ENCODE measurements around the gene RIN2. TPM values are rescaled to one million over a fixed set of nuclear protein-coding genes. Genes with fewer than 3 reads are reported as not detected.

Gene RIN2
- polyA plus RNA-seq, 3 donors: 38.5 to 43.3 (median 42.9) TPM

DNA sequence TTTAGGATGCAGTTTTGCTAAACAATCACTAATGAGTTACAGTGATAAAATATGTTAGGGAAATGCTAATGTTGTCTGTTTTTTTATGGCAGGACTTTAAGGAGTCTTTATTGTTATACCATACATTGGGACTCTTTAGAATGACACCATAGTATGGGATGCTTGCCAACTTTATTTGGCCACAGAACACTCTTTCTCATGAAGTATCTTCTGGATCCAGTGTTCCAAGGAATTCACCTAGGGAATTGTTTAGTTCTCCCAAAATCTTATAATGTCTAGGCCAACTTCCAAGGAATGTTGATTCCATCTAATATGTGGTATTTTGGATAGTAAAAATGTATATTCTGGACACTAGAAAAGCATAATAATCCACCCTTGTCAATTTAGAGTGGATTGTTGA, 3.3 kb downstream of the RIN2 start:
- DNase-seq: no peak

- no peak for DNase-seq
Measured at GRCh38 chr20:19761841-19762240, 3.8 kb downstream of the RIN2 start.

- no peak for DNase-seq
Measured at GRCh38 chr20:19764207-19764606, 6.1 kb downstream of the RIN2 start.

DNA sequence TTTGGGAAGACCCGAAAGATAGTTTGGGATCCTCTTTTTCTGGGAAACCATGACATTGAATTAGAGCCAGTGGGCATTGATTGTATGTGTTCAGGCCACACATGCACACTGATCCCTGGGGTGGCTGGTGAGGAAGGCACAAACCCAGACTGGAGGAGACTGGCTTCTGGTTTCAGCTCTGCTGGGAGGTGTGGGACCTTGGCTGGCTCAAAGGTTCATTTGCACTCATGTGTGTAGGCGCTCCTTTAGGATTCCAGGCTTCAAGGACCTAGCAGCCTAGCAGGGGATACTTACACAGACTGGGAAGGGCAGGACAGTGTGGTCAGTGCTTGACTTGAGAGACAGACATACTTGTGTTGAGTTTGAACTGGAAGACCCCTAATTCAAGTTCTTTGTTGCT, 7.2 kb downstream of the RIN2 start:
- DNase-seq: no peak

DNA sequence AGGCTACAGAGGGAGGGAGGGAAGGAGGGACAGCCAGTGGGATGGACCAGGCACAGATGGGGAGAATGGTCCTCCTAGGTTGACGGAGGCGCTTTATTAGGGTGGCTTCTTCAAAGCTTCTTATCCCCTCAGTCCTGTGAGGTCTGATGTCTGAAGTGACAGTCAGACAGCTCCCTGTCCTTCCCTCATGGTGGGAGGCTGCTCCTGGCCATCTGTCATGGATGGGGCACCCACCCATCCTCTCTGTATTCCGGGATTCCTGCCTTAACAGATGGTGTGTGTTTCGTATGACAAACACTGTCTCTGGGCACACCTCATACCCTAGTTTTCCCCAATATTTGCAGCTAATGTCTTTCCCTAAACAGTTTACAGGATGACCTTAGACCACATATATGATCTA, 7.9 kb downstream of the RIN2 start:
- DNase-seq: no peak

DNA sequence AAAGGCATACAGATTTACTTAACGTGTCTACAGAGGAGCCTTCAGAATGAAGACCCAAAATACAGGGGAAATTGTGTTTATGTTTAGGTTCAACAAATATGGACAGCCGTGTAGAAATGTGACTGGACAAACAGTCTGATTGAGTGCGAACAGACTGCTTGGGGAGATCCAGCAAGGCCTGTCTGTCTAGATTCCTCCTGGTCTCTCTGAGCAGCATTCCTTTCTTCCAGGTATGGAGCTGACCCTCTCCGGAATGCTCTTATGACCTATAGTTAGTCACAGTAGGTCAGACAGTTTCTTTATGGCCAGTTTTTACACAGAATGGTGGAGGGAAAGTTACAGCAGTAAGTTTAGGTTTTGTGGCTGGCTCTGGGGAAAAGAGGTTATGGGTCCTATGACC, 9.0 kb downstream of the RIN2 start:
- DNase-seq: no peak

DNA sequence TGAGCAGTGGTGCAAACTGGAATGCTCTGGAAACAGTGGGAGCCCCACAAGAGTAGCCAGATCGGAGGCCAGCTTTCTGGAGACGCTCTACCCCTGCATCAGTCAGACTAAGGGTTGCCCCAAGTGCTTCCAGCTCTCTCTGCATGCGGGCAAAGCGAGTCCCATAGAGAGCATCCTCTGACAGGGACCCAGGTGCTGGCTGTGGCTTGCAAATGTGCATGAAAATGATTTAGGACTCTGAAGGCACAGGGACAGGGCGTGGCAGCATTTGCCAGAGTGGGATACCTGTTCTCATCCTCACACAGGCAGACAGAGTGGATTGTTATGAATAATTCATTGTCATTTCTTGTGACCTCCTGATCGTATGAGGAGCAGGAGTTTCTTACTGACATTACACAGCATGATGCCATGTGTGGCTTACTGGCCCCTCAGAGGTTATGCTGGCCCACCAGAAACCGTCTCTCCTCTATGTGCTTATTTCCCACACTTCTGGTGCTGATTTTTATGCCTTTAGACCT, 10.3 kb downstream of the RIN2 start:
- no peak for DNase-seq

DNA sequence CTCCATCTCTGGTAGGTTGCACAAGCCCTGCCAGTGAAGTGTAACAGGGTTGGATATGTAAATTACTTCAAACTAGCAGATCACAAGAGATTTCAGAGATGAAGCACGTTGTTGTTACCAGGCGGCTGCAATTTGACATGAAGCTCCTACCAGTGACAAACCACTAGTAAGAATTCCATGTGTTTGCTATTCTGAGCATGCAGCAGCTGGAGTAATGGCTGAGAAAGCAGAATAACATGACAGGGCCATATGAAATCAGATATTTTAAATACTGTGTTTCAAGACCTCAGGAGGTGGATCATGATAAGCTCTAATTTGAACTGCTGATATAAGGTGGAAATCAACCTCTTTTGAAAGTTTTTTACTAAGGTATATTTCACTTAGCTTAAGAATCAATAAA, 11.4 kb downstream of the RIN2 start:
- no peak for DNase-seq

DNA sequence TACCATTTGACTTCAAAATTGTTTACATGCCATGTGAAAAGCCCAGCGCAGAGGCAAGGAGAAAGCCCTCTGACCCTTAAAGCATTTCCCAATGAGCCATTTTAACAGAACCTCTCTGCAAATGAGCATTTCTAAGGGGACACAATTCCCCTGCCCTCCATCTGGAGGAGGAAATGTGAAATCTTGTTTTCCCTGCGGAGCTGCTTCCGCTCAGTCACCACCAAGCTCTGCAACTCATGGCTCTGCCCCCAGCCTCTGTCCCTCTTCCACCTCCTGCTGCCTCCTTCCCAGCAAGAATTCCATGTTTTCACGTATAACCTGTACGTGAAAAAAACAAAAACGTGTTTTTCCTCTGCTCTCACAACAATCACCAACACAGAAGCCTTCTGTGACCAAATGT, 12.3 kb downstream of the RIN2 start:
- DNase-seq: no peak

GRCh38 chr20:19771031-19771430, 13.0 kb downstream of the RIN2 start:
- no peak for DNase-seq

DNA sequence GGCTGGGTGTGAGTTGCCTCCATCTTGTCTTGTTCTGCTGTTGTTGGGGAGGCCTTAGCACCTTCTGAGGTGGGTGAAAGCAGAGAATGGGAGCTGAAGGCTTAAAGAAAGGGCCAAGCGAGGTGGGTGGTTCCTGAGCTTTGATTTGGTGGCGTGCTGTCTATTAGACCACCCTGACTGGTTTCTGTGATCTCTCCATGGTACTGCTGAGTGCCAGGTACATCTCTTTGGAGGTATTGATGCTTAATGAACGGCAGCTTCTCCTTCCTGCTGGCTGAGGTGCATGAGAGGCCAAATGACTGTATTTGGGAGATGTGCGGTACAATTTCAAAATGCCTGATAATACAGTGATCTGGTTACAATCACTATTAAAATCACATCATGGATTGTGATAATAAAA, 15.4 kb downstream of the RIN2 start:
- no peak for DNase-seq

- DNase-seq: no peak
Measured at GRCh38 chr20:19774135-19774933, 16.3 kb downstream of the RIN2 start.

- DNase-seq: peak; percentile 66
Measured at GRCh38 chr20:19775353-19776253, 17.5 kb downstream of the RIN2 start.

DNA sequence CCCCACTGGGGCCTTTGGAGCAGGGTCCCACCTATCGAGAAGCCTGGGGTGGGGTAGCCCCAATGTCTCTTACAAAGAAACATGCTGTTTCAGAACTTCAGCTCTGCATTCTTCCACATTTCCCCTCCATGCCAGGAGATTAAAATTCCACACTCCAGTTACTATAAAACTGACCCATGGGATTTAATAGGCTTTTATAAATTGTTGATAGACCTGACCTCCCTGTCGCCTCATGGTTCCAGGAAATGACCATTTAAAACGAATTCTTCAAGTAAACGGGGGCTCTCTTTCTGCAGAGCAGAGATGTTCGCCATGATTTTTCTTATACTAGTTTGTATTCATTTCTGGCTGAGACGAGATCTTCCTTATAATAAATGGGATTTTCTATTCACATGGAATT, 19.3 kb downstream of the RIN2 start:
- DNase-seq: no peak

DNA sequence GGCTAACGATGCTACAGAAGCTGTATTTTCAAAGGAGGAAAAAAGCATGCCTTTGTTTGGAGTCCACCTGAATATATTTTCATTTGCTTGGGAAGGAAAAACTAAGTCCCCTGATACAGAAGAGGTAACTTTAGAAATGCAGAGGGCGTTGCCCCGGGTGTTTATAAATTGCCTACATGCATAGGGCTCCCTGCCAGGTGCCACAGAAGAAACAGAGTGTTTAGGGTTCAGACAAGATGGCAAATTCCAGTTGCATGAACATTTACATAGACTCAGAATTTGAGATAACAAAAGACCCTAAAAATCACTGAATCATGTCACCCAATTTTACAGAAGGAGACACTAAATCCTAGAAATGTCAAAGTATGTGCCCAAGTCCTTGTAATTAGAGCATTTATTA, 19.9 kb downstream of the RIN2 start:
- DNase-seq: no peak

- no peak for DNase-seq
Measured at GRCh38 chr20:19778404-19778803, 20.3 kb downstream of the RIN2 start.

DNA sequence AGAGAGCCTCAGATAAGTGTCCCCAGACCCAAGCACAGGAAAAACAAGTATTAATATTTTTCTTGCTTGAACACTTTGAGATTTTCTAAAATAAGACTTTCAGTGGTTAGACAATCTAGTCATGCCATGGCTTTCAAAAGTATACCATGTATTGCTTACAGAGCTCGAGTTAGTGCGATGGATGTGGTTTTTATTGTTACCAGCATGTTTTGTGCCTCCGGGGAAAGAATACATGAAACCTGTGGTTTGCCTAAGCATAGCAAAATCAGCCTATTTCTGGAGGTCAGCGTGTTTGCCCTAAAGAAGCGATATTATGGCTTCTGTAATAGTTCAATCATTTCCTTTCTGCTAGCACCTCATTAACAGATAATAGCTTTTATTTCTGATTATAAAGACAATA, 21.6 kb downstream of the RIN2 start:
- DNase-seq: no peak

DNA sequence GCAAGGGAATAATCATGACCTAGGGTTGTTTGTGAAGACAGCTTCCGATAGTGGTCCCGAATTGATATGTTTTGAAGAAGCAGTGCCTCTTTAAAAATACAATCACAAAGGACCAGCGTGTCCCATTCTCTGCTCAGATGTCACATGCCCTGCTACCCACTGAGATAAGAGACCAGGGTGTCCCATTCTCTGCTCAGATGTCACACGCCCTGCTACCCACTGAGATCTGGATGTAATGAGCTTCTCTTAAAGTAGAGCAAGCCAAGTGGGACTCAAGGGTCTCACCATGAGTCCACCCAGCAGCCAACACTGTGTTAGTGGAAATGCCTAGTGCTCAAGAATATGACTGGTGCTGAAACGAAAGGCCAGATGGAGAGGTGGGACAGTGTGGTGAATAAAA, 22.2 kb downstream of the RIN2 start:
- DNase-seq: no peak

GRCh38 chr20:19781235-19781634, 23.2 kb downstream of the RIN2 start:
- no peak for DNase-seq

- no peak for DNase-seq
Measured at GRCh38 chr20:19782669-19783068, 24.6 kb downstream of the RIN2 start.

DNA sequence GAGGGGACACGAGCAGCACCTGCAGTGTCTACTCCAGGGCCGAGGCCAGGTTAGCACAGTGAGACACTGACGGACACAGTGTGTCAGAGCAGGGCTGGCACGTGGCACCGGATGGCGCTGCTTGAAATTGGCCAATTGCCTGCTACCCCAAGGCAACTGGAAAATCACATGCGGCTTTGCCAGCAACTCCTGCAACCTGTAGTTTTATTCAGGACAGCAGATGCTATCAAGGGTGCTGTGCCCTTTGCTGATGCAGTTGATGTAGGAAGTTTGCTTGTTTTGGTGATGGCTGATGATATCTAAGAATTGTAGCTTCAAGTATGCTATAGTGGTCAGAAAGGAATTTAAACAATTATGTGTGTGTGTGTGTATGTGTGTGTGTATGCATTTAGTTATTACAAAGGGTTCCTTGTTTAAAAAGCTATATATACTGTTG, 25.9 kb downstream of the RIN2 start:
- DNase-seq: no peak

- DNase-seq: peak; percentile 88
Measured at GRCh38 chr20:19784511-19785172, 26.6 kb downstream of the RIN2 start.
